PFSK-1 (cell line): Measurements from ENCODE around the gene GPR153.

Experiments used
- FOXP2 ChIP-seq: optimal IDR thresholded peaks from 2 replicates; pipeline ENCODE3; 2011; ENCODE audit warnings: borderline replicate concordance, control low read depth, inconsistent platforms; ENCODE audit not compliant: insufficient read depth; ENCODE audit errors: extremely low read length, extremely low read depth
- POLR2AphosphoS5 ChIP-seq: IDR thresholded peaks from 2 replicates; pipeline ENCODE4 v1.6.1; 2012; ENCODE audit warnings: low read depth, mild to moderate bottlenecking, control low read depth, low read length, moderate library complexity
- SIN3A ChIP-seq: IDR thresholded peaks from 2 replicates; pipeline ENCODE4 v1.6.1; 2012; ENCODE audit warnings: mild to moderate bottlenecking, low read length, moderate library complexity, borderline replicate concordance; ENCODE audit not compliant: insufficient read depth
- TAF1 ChIP-seq: IDR thresholded peaks from 2 replicates; pipeline ENCODE4 v1.6.1; 2012; ENCODE audit warnings: low read length, control low read depth, borderline replicate concordance; ENCODE audit not compliant: insufficient read depth
- TF ChIP-seq, protein P1 (sequence below), 2 experiments: IDR thresholded peaks; 2 replicates each; pipeline versions ENCODE4 v1.6.1 to v1.8.0; 2011 to 2012; ENCODE audit warnings: low read depth in 2 of 2, low read length in 2 of 2, control low read depth in 1 of 2, inconsistent platforms in 1 of 2, mild to moderate bottlenecking in 1 of 2, moderate library complexity in 1 of 2; ENCODE audit not compliant: insufficient read depth in 1 of 2

DNA sequence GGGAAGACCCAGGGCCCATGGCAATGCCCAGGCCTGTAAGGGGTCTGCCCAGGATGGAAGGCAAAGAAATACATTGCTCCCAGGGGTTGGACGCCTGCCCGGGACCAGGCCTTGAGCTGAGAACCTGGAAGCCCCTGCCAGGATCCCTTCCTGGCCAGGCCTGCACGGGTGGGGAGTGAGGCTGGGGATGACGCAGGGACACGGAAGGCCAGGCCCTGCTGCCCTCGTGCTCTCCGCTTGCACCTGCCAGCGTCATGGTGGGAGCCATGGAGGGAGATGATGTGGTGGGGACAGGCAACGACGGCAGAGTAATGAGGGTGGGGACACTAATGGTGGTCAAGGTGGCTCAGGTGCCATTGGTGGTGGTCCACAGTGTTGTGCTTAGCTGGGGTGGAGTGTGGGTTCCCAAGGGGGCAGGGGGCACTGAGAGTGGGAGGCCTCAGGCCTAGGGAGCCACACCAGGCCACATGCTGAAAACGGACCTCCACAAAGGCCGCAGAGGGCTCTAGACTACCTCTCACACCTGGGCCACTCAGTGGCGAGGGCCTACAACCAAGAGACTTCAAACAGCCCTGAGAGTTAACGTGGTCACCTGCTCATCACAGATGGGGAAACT lies 12.6 kb downstream of the GPR153 start:
- TF ChIP-seq POLR2AphosphoS5: no peak
- TF ChIP-seq, protein P1, sequence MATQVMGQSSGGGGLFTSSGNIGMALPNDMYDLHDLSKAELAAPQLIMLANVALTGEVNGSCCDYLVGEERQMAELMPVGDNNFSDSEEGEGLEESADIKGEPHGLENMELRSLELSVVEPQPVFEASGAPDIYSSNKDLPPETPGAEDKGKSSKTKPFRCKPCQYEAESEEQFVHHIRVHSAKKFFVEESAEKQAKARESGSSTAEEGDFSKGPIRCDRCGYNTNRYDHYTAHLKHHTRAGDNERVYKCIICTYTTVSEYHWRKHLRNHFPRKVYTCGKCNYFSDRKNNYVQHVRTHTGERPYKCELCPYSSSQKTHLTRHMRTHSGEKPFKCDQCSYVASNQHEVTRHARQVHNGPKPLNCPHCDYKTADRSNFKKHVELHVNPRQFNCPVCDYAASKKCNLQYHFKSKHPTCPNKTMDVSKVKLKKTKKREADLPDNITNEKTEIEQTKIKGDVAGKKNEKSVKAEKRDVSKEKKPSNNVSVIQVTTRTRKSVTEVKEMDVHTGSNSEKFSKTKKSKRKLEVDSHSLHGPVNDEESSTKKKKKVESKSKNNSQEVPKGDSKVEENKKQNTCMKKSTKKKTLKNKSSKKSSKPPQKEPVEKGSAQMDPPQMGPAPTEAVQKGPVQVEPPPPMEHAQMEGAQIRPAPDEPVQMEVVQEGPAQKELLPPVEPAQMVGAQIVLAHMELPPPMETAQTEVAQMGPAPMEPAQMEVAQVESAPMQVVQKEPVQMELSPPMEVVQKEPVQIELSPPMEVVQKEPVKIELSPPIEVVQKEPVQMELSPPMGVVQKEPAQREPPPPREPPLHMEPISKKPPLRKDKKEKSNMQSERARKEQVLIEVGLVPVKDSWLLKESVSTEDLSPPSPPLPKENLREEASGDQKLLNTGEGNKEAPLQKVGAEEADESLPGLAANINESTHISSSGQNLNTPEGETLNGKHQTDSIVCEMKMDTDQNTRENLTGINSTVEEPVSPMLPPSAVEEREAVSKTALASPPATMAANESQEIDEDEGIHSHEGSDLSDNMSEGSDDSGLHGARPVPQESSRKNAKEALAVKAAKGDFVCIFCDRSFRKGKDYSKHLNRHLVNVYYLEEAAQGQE (IDR thresholded peaks at IDR 0.05; ENCODE audit: insufficient read depth in 1 of 2, low read depth in 2 of 2, low read length in 2 of 2): no peak
- TF ChIP-seq TAF1: no peak
- TF ChIP-seq SIN3A: no peak
- no peak for TF ChIP-seq FOXP2
